WTC11 (cell line): Measurements from ENCODE around the gene SPHK1. TPM values are rescaled to one million over a fixed set of nuclear protein-coding genes. Genes with fewer than 3 reads are reported as not detected.

Experiments used
- ATAC-seq: fragments of 200-7000 bp; cut with Tn5 transposase; 2 replicates; pipeline ENCODE4 v1.10.0; 2021; ENCODE audit warnings: mild to moderate bottlenecking, moderate library complexity
- CTCF ChIA-PET: fragments of 300-600 bp; sonication (Branson Sonifier 250); formaldehyde crosslinking; loops from one replicate; lab custom pipeline; 2021; ENCODE audit warnings: antibody characterized with exemption; lab: Charles Lee
- POLR2A ChIA-PET: fragments of 350-600 bp; sonication (Branson Sonifier 250); formaldehyde crosslinking; loops from one replicate; lab custom pipeline; 2021; ENCODE audit warnings: antibody characterized with exemption; lab: Charles Lee
- DNase-seq: peaks from one replicate; pipeline ENCODE4 v3.0.0; 2021; ENCODE audit warnings: low spot score
- H3K27ac Mint-ChIP-seq: 2 replicates; pipeline ENCODE4 v1.8.0; 2021; ENCODE audit warnings: mixed read lengths
- H3K27me3 Mint-ChIP-seq: 2 replicates; pipeline ENCODE4 v1.8.0; 2021; ENCODE audit warnings: low read depth, mild to moderate bottlenecking, moderate library complexity, mixed read lengths
- H3K36me3 Mint-ChIP-seq: 2 replicates; pipeline ENCODE4 v1.8.0; 2021; ENCODE audit warnings: mixed read lengths
- H3K4me1 Mint-ChIP-seq: 2 replicates; pipeline ENCODE4 v1.8.0; 2022; ENCODE audit warnings: mixed read lengths
- H3K4me3 Mint-ChIP-seq: 2 replicates; pipeline ENCODE4 v1.8.0; 2021; ENCODE audit warnings: mild to moderate bottlenecking, moderate library complexity, mixed read lengths
- H3K9me3 Mint-ChIP-seq: 2 replicates; pipeline ENCODE4 v1.8.0; 2021; ENCODE audit warnings: mixed read lengths
- E2F1 ChIP-seq: sonication (generic); formaldehyde crosslinking; IDR thresholded peaks from 2 replicates; pipeline ENCODE4 v1.8.0; 2022; ENCODE audit warnings: mild to moderate bottlenecking, missing genetic modification reagents
- FOXK1 ChIP-seq: sonication (generic); formaldehyde crosslinking; IDR thresholded peaks from 2 replicates; pipeline ENCODE4 v1.8.0; 2022; ENCODE audit warnings: mild to moderate bottlenecking, moderate library complexity, missing genetic modification reagents
- FOXP1 ChIP-seq: sonication (generic); formaldehyde crosslinking; IDR thresholded peaks from 2 replicates; pipeline ENCODE4 v1.8.0; 2022; ENCODE audit warnings: missing genetic modification reagents, mild to moderate bottlenecking, moderate library complexity, borderline replicate concordance
- GTF2I ChIP-seq: fragments of 250-450 bp; sonication (Bioruptor Pico); conservative IDR thresholded peaks from 2 replicates; pipeline ENCODE4 v1.4.0; 2021; ENCODE audit warnings: mild to moderate bottlenecking
- OVOL2 ChIP-seq: fragments of 250-450 bp; sonication (Bioruptor Pico); IDR thresholded peaks from 2 replicates; pipeline ENCODE4 v1.9.0; 2021; ENCODE audit warnings: mild to moderate bottlenecking, borderline replicate concordance
- SMAD3 ChIP-seq: sonication (generic); formaldehyde crosslinking; IDR thresholded peaks from 2 replicates; pipeline ENCODE4 v1.8.0; 2022; ENCODE audit warnings: missing genetic modification reagents, mild to moderate bottlenecking, borderline replicate concordance
- SMAD4 ChIP-seq: sonication (generic); formaldehyde crosslinking; IDR thresholded peaks from 2 replicates; pipeline ENCODE4 v1.8.0; 2022; ENCODE audit warnings: mild to moderate bottlenecking, missing genetic modification reagents
- SOX15 ChIP-seq: fragments of 250-450 bp; sonication (Bioruptor Pico); IDR thresholded peaks from 2 replicates; pipeline ENCODE4 v1.9.0; 2021; ENCODE audit warnings: mild to moderate bottlenecking
- TCF7 ChIP-seq: sonication (generic); formaldehyde crosslinking; IDR thresholded peaks from 2 replicates; pipeline ENCODE4 v1.8.0; 2022; ENCODE audit warnings: mild to moderate bottlenecking, low read depth, missing genetic modification reagents, moderate library complexity
- TEAD1 ChIP-seq: sonication (generic); formaldehyde crosslinking; IDR thresholded peaks from 2 replicates; pipeline ENCODE4 v1.8.0; 2022; ENCODE audit warnings: mild to moderate bottlenecking, missing genetic modification reagents
- ZNF219 ChIP-seq: sonication (generic); formaldehyde crosslinking; IDR thresholded peaks from 2 replicates; pipeline ENCODE4 v1.8.0; 2023; ENCODE audit warnings: missing genetic modification reagents, mild to moderate bottlenecking, borderline replicate concordance
- ZNF232 ChIP-seq: sonication (generic); formaldehyde crosslinking; IDR thresholded peaks from 2 replicates; pipeline ENCODE4 v1.8.0; 2022; ENCODE audit warnings: mild to moderate bottlenecking, missing genetic modification reagents
- ZNF512 ChIP-seq: sonication (generic); formaldehyde crosslinking; IDR thresholded peaks from 2 replicates; pipeline ENCODE4 v1.8.1; 2022; ENCODE audit warnings: missing genetic modification reagents, borderline replicate concordance
- total RNA-seq: library from RNA; stranded (reverse); gene quantifications from 3 replicates; pipeline ENCODE4 v1.2.3, GENCODE V29; 2021
- TF ChIP-seq, protein P1 (sequence below): sonication (generic); formaldehyde crosslinking; IDR thresholded peaks from 2 replicates; pipeline ENCODE4 v1.8.1; 2023; ENCODE audit warnings: mild to moderate bottlenecking, missing genetic modification reagents
- TF ChIP-seq, protein P2 (sequence below): sonication (generic); formaldehyde crosslinking; IDR thresholded peaks from 2 replicates; pipeline ENCODE4 v1.8.1; 2023; ENCODE audit warnings: mild to moderate bottlenecking, moderate library complexity, missing genetic modification reagents

The SPHK1 gene
- total RNA-seq, 1 experiment from 2014 or later = 2.5 TPM

DNA sequence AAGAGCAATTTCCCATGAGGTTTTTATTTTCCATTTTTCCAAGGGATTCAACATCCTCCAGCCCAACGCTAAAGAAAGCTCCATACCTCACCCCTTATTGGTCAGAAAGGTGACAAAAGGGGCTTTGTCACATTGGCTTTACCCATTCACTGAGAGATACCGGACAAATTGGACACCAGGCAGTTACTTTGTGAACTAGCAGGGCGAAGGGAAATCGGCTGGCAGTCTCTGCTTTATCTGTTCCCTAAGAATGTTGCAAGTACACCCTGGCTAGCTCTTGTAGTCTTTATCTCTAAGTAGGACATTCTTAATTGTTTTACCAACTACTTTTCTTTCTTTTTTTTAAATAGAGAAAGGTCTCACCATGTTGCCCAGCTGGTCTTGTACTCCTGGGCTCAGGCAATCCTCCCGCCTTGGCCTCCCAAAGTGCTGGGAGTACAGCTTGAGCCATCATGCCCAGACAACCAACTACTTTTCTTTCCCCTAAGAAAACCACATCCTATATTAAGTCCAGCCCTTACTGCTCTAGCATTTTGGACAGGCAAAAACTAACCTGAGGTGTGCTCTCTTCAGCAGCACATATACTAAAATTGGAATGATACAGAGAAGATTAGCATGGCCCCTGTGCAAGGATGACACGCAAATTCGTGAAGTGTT is 47.5 kb upstream of the SPHK1 start:
- Mint-ChIP-seq H3K9me3 (no peaks in the 10 kb centered on the region), H3K4me3 (no peak overlapping the region), H3K36me3 (peaks cover 6% of the 10 kb centered on the region), H3K27me3 (no peaks in the 10 kb centered on the region), H3K4me1 (peaks cover 6% of the 10 kb centered on the region; the same call in 1 of the 2 replicates), H3K27ac (no peak overlapping the region; the same call in 1 of the 2 replicates)
- ChIA-PET CTCF (interaction anchor here (0.6 to 1.8 kb wide), 5 partner anchors 29 to 432 kb away, joined by 3 to 7 read pairs (median 3); no protein-coding TSS in a partner anchor), POLR2A (interaction anchor here (0.7 kb wide), 1 partner anchor 433 kb away, joined by 3 read pairs; no protein-coding TSS in a partner anchor)
- TF ChIP-seq TCF7 (CRISPR knock-in tag) = no peak
- TF ChIP-seq FOXP1 = no peak
- TF ChIP-seq SMAD3 (CRISPR knock-in tag) = no peak
- TF ChIP-seq ZNF219 (CRISPR knock-in tag) = no peak
- TF ChIP-seq OVOL2 (CRISPR knock-in tag) = no peak
- TF ChIP-seq ZNF232 (CRISPR knock-in tag) = no peak
- DNase-seq (no peak), ATAC-seq (no peak)

DNA sequence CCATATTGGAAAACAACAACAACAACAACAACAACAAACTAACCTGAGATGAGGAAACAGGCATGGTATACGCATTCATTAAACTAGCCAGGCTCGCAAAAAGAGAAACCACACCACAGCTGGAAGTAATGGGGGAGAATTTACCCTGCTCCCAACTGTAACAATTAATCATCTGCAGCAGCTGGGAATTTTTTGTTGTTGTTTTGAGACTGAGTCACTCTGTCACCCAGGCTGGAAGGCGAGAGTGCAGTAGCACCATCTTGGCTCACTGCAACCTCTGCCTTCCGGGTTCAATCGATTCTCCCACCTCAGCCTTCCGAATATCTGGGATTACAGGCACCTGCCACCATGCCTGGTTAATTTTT is 47.0 kb upstream of the SPHK1 start:
- H3K27me3 Mint-ChIP-seq = no peaks in the 10 kb centered on the region
- CTCF ChIA-PET = interaction anchor here (0.8 to 1.8 kb wide), 4 partner anchors 10 to 58 kb away, joined by 3 to 7 read pairs (median 3); no protein-coding TSS in a partner anchor
- H3K36me3 Mint-ChIP-seq = peaks cover 11% of the 10 kb centered on the region
- H3K9me3 Mint-ChIP-seq = no peaks in the 10 kb centered on the region
- ATAC-seq = no peak
- peaks cover 6% of the 10 kb centered on the region; the same call in 1 of the 2 replicates for H3K4me1 Mint-ChIP-seq
- TF ChIP-seq ZNF512 (no peak), ZNF232 (CRISPR knock-in tag) (no peak)
- TF ChIP-seq, all 79 proteins: peak for 0
- H3K4me3 Mint-ChIP-seq = no peak overlapping the region
- POLR2A ChIA-PET = no interaction called here
- no peak for DNase-seq
- H3K27ac Mint-ChIP-seq = no peak overlapping the region; the same call in 1 of the 2 replicates

- Mint-ChIP-seq H3K27me3 (no peaks in the 10 kb centered on the region), H3K27ac (no peak overlapping the region), H3K36me3 (peaks cover 31% of the 10 kb centered on the region), H3K4me1 (no peaks in the 10 kb centered on the region), H3K4me3 (no peak overlapping the region), H3K9me3 (no peaks in the 10 kb centered on the region)
- DNase-seq (no peak), ATAC-seq (no peak)
- TF ChIP-seq, protein P1, sequence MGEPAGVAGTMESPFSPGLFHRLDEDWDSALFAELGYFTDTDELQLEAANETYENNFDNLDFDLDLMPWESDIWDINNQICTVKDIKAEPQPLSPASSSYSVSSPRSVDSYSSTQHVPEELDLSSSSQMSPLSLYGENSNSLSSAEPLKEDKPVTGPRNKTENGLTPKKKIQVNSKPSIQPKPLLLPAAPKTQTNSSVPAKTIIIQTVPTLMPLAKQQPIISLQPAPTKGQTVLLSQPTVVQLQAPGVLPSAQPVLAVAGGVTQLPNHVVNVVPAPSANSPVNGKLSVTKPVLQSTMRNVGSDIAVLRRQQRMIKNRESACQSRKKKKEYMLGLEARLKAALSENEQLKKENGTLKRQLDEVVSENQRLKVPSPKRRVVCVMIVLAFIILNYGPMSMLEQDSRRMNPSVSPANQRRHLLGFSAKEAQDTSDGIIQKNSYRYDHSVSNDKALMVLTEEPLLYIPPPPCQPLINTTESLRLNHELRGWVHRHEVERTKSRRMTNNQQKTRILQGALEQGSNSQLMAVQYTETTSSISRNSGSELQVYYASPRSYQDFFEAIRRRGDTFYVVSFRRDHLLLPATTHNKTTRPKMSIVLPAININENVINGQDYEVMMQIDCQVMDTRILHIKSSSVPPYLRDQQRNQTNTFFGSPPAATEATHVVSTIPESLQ (CRISPR knock-in tag) = no peak
- TF ChIP-seq FOXK1 (CRISPR knock-in tag) (no peak), E2F1 (no peak), GTF2I (CRISPR knock-in tag) (no peak), TEAD1 (CRISPR knock-in tag) (no peak), OVOL2 (CRISPR knock-in tag) (no peak), SMAD4 (CRISPR knock-in tag) (no peak), SOX15 (no peak), SMAD3 (CRISPR knock-in tag) (no peak)
- TF ChIP-seq, protein P2, sequence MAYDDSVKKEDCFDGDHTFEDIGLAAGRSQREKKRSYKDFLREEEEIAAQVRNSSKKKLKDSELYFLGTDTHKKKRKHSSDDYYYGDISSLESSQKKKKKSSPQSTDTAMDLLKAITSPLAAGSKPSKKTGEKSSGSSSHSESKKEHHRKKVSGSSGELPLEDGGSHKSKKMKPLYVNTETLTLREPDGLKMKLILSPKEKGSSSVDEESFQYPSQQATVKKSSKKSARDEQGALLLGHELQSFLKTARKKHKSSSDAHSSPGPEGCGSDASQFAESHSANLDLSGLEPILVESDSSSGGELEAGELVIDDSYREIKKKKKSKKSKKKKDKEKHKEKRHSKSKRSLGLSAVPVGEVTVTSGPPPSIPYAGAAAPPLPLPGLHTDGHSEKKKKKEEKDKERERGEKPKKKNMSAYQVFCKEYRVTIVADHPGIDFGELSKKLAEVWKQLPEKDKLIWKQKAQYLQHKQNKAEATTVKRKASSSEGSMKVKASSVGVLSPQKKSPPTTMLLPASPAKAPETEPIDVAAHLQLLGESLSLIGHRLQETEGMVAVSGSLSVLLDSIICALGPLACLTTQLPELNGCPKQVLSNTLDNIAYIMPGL (CRISPR knock-in tag) = no peak
- POLR2A ChIA-PET = interaction anchor here (0.6 to 0.7 kb wide), 2 partner anchors 32 to 41 kb away, joined by 4 to 5 read pairs; no protein-coding TSS in a partner anchor
- CTCF ChIA-PET = no interaction called here
These were observed 43.1 kb upstream of the SPHK1 start for GRCh38 chr17:76341301-76341700.
